Skeletal muscle satellite cell (primary cell): ENCODE data around the gene DNAH3.

Source experiments
- H3K27me3 ChIP-seq: 2 replicates; pipeline ENCODE4 v1.7.0; 2013; ENCODE audit warnings: low read length; ENCODE audit not compliant: control insufficient read depth, insufficient read depth
- H3K36me3 ChIP-seq: 2 replicates; pipeline ENCODE4 v1.7.0; 2013; ENCODE audit warnings: mild to moderate bottlenecking, control low read depth, low read length; ENCODE audit not compliant: insufficient read depth
- H3K4me1 ChIP-seq: 2 replicates; pipeline ENCODE4 v1.7.0; 2013; ENCODE audit warnings: low read length; ENCODE audit not compliant: control insufficient read depth, insufficient read depth
- H3K4me2 ChIP-seq: 2 replicates; pipeline ENCODE4 v1.7.0; 2013; ENCODE audit warnings: mild to moderate bottlenecking, low read length
- H3K4me3 ChIP-seq: 2 replicates; pipeline ENCODE4 v1.7.0; 2013; ENCODE audit warnings: low read length
- H3K9ac ChIP-seq: 2 replicates; pipeline ENCODE4 v1.7.0; 2013; ENCODE audit warnings: mild to moderate bottlenecking, low read depth, low read length, moderate library complexity
- H3K9me3 ChIP-seq: replicated peaks from 2 replicates; pipeline ENCODE4 v1.7.0; 2013; ENCODE audit warnings: mild to moderate bottlenecking, control low read depth, low read length

Gene DNAH3

GRCh38 chr16:20899477-20900298 lies 251.0 kb downstream of the DNAH3 start:
- Histone ChIP-seq H3K4me1 (peaks cover 54% of the 10 kb centered on the region), H3K9ac (peak overlapping the region; percentile 100), H3K27me3 (no peaks in the 10 kb centered on the region), H3K36me3 (peaks cover 24% of the 10 kb centered on the region), H3K9me3 (no peaks in the 10 kb centered on the region), H3K4me2 (peak overlapping the region; percentile 79), H3K4me3 (peak overlapping the region; percentile 90)

GRCh38 chr16:20899071-20899470 lies 251.6 kb downstream of the DNAH3 start:
- Histone ChIP-seq H3K9me3 (no peaks in the 10 kb centered on the region), H3K4me2 (peak overlapping the region; percentile 79), H3K4me3 (peak overlapping the region; percentile 90), H3K27me3 (no peaks in the 10 kb centered on the region), H3K36me3 (peaks cover 28% of the 10 kb centered on the region), H3K9ac (peak overlapping the region; percentile 100), H3K4me1 (peaks cover 48% of the 10 kb centered on the region)

DNA sequence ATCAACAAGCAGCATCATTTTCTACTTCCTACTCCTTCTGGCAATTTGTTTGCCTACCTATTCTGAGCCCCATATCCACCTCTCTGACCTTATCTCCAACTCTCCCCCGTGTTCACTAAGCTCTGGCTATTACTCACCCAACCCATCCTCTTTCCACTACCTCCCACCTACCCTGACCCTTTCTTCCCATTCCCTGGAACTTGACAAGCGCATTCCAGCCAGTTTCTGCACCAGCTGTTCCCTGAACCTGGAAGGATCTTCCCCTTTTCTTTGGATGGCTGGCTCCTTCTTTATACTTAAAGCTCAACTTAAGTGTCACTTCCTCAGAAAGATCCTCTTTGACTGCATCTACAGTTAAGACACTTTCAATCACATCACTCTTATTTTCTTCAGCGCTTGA lies 252.7 kb downstream of the DNAH3 start:
- Histone ChIP-seq H3K27me3 (no peaks in the 10 kb centered on the region), H3K36me3 (peaks cover 38% of the 10 kb centered on the region), H3K9ac (peak overlapping the region; percentile 100), H3K4me3 (peak overlapping the region; percentile 90), H3K4me2 (peak overlapping the region; percentile 79), H3K4me1 (peaks cover 37% of the 10 kb centered on the region), H3K9me3 (no peaks in the 10 kb centered on the region)

GRCh38 chr16:20897253-20897897 lies 253.3 kb downstream of the DNAH3 start:
- Histone ChIP-seq H3K4me1 (peaks cover 35% of the 10 kb centered on the region), H3K9ac (no peak overlapping the region), H3K27me3 (no peaks in the 10 kb centered on the region), H3K36me3 (peaks cover 43% of the 10 kb centered on the region), H3K9me3 (no peaks in the 10 kb centered on the region), H3K4me2 (peak overlapping the region; percentile 79), H3K4me3 (peak overlapping the region; percentile 90)

GRCh38 chr16:20894388-20894787 lies 256.3 kb downstream of the DNAH3 start:
- Histone ChIP-seq H3K4me1 (peaks cover 23% of the 10 kb centered on the region), H3K9ac (no peak overlapping the region), H3K36me3 (peaks cover 61% of the 10 kb centered on the region), H3K4me3 (no peak overlapping the region), H3K27me3 (no peaks in the 10 kb centered on the region), H3K9me3 (no peaks in the 10 kb centered on the region), H3K4me2 (no peak overlapping the region)

DNA sequence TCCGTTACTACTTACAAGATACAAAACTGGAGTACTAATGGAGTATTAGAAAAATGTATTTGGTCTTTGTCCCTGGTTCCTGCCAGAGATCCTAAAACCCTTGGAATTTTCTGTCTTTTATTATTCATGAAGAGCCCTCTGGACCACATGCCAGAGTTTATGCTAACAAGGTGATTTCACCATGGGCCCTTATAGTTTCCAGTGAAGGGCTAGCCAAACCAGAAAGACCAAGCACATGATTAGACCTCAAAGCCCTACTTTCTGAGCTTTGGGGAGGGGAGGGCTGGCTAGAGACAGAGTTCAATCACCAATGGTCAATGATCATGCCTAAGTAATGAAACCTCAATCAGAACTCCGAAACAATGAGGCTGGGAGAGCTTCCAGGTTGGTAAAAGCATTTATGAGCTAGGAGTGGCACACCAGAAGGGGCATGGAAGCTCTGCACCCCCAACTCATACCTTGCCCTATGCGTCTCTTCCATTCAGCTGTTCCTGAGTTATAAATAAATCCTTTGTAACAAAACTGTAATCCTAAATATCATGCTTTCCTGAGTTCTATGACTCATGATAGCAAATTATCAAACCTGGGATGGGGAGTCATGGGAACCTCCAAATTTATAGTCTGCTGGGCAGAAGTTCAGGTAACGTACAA lies 260.9 kb downstream of the DNAH3 start:
- H3K27me3 ChIP-seq = no peaks in the 10 kb centered on the region

GRCh38 chr16:20887207-20887606 lies 263.4 kb downstream of the DNAH3 start:
- Histone ChIP-seq H3K9me3 (no peaks in the 10 kb centered on the region), H3K36me3 (peaks cover 39% of the 10 kb centered on the region), H3K4me3 (no peak overlapping the region), H3K9ac (no peak overlapping the region), H3K27me3 (no peaks in the 10 kb centered on the region), H3K4me1 (peaks cover 14% of the 10 kb centered on the region), H3K4me2 (no peak overlapping the region)

More for the DNA sequence above, 260.9 kb downstream of the DNAH3 start:
- H3K9ac ChIP-seq = no peak overlapping the region
- H3K36me3 ChIP-seq = peaks cover 62% of the 10 kb centered on the region
- no peaks in the 10 kb centered on the region for H3K4me1 ChIP-seq
- H3K9me3 ChIP-seq = no peaks in the 10 kb centered on the region
- no peak overlapping the region for H3K4me3 ChIP-seq
- H3K4me2 ChIP-seq = no peak overlapping the region

DNA sequence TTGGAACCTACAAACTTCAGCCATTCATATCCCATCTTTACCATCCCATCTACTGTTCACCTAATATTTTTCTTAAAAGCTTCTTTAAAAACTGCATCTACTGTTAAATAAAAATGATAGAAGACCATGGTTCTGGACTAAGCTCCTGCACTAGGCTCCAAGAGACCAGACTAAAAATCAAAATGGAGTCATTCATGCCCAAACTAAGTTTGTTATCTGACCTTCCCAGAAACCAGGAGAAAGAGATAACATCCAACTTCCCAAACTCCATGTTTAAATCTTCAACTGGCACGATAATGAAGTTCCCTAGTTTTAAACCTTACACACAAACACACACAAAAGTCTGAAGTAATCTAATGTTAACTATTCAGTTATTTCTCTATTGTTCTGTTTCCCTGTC lies 264.3 kb downstream of the DNAH3 start:
- no peaks in the 10 kb centered on the region for H3K9me3 ChIP-seq
- H3K9ac ChIP-seq = no peak overlapping the region
- H3K36me3 ChIP-seq = peaks cover 31% of the 10 kb centered on the region
- no peaks in the 10 kb centered on the region for H3K27me3 ChIP-seq
- H3K4me2 ChIP-seq = no peak overlapping the region
- H3K4me1 ChIP-seq = peaks cover 16% of the 10 kb centered on the region
- H3K4me3 ChIP-seq = no peak overlapping the region

- Histone ChIP-seq H3K4me3 (no peak overlapping the region), H3K9me3 (no peaks in the 10 kb centered on the region), H3K27me3 (no peaks in the 10 kb centered on the region), H3K9ac (no peak overlapping the region), H3K36me3 (peaks cover 21% of the 10 kb centered on the region), H3K4me1 (peaks cover 37% of the 10 kb centered on the region), H3K4me2 (peak overlapping the region; percentile 37)
These were observed 266.4 kb downstream of the DNAH3 start for GRCh38 chr16:20884240-20884556.

DNA sequence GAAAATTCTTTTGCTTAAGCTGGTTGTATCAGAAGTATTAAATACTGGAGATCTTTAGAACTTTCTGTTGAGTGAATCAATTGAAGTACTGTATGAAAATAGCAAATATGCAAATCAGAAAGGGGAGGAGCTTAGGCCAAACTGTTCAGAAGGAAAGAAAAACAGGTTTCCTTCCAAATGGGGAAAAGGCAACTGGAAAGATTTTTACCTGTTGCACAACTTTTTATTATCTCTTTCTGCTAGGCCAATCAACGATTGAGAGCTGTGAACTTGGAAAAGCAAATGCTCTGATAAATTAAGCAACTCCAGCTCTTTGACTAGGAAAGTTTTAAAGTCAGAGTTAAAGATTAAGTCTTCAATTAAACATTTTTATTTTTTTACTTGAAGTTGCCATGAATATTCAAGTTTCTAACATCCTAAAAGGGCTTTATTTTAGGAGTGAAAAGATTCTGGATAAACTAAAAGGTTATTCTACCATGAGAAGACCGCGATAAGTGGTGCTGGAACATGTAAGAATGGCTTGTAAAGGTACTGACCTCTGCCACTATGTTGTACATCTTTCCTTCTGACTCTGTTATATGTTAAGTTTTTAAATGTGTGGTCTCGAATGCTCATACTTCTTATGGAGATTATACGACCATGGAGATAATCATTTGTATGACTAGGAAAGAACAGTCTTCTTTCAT lies 266.9 kb downstream of the DNAH3 start:
- H3K4me3 ChIP-seq = no peak overlapping the region
- no peaks in the 10 kb centered on the region for H3K9me3 ChIP-seq
- H3K4me1 ChIP-seq = peaks cover 42% of the 10 kb centered on the region
- peak overlapping the region; percentile 21 for H3K4me2 ChIP-seq
- no peak overlapping the region for H3K9ac ChIP-seq
- no peaks in the 10 kb centered on the region for H3K27me3 ChIP-seq
- peaks cover 21% of the 10 kb centered on the region for H3K36me3 ChIP-seq
